SK-MEL-5 (cell line): ENCODE measurements around the gene MAP2K2. TPM values are rescaled to one million over a fixed set of nuclear protein-coding genes. Genes with fewer than 3 reads are reported as not detected.

ENCODE experiments used
- DNase-seq: peaks from one replicate; pipeline ENCODE4 v3.0.0-alpha.2; 2016; ENCODE audit warnings: low read depth, low spot score
- in situ Hi-C: cut with HindIII; loops from 2 replicates; pipeline ENCODE4 v1.10.0; 2016; ENCODE audit warnings: low sequenced_read_pairs, high pct_unique_total_duplicates, low pct_unique_long_range_greater_than_20kb
- small RNA-seq, 2 experiments: library from RNA; depleted of rRNA; stranded (forward); fragments of <200 nt; gene quantifications; one replicate each; pipeline ENCODE3, GENCODE V24; 2014
- total RNA-seq: library from RNA; depleted of rRNA; stranded (reverse); fragments of >200 nt; shearing (Covaris generic); gene quantifications from 2 replicates; pipeline ENCODE4 v1.2.3, GENCODE V29; 2014; rRNA removed

Gene MAP2K2
- total RNA-seq, 1 experiment from 2014 or later: 197 TPM

DNA sequence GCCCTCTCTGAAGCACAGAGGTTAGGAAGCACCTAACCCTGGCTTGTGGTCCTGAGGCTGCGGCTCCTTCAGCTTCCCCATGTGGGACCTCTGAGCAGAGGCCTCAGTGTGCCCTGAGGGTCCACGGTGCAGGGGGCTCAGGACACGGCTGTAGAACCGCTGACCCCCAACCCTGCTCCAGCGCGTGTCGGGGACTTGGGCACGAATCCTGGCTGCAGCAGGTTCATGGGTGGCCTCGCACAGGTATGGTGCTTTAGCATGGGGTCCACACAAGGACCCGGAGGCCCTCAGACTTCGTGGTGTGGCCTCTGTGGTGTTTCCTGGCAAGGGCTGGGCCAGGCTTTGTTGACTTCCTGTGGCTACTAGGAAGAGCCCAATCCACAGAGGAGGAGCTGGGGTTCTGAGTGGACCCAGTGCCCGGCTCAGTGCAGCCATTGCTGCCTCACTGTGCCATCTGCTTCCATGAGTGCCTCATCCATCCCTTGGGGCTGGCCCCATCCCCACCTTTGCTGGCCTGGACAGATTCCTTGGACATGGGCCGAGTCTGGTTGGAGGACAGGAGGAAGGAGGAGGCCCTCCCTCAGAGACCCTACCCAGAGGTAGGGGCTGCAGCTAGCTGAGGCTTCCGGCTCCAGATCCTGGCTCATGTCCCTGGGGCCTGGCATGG lies 81.7 kb downstream of the MAP2K2 start:
- DNase-seq: no peak
- in situ Hi-C loops: no loop called here

Small RNA genes within 50 kb of the gene (small RNA-seq; reads per million reads assigned to genes)
- gene RF00017: 0 reads per million in 2 experiments

Other genes with a start within 250 kb of the MAP2K2 start
- not detected in 2 replicates for gene ATCAY, start 243.4 kb downstream of the MAP2K2 start, total RNA-seq
- 1.2 and 2.5 TPM in 2 replicates for gene NMRK2, start 191.1 kb downstream of the MAP2K2 start, total RNA-seq
- 55.6 and 62.7 TPM in 2 replicates for gene DAPK3, start 153.0 kb downstream of the MAP2K2 start, total RNA-seq
- 1,726 and 1,742 TPM in 2 replicates for gene EEF2, start 138.7 kb downstream of the MAP2K2 start, total RNA-seq
- gene PIAS4, start 116.4 kb downstream of the MAP2K2 start, total RNA-seq: 19.1 and 20.6 TPM in 2 replicates
- 6.9 and 8.2 TPM in 2 replicates for gene ZBTB7A, start 57.2 kb downstream of the MAP2K2 start, total RNA-seq
- not detected in 2 replicates for gene CREB3L3, start 29.5 kb upstream of the MAP2K2 start, total RNA-seq
- 10.0 and 12.1 TPM in 2 replicates for gene SIRT6, start 58.4 kb upstream of the MAP2K2 start, total RNA-seq
- 0.05 and 0.16 TPM in 2 replicates for gene ANKRD24, start 58.6 kb upstream of the MAP2K2 start, total RNA-seq
- gene EBI3, start 105.4 kb upstream of the MAP2K2 start, total RNA-seq: not detected in 2 replicates
- 20.2 and 20.9 TPM in 2 replicates for gene YJU2, start 123.0 kb upstream of the MAP2K2 start, total RNA-seq
- 0.42 TPM in 1 of 2 replicates, not detected in the other for gene SHD, start 155.1 kb upstream of the MAP2K2 start, total RNA-seq
- not detected in 2 replicates for gene TMIGD2, start 178.3 kb upstream of the MAP2K2 start, total RNA-seq
- gene FSD1, start 180.5 kb upstream of the MAP2K2 start, total RNA-seq: 2.7 and 2.8 TPM in 2 replicates
- 3.1 and 3.8 TPM in 2 replicates for gene STAP2, start 214.7 kb upstream of the MAP2K2 start, total RNA-seq
- 3.0 and 5.3 TPM in 2 replicates for gene MPND, start 219.4 kb upstream of the MAP2K2 start, total RNA-seq